Stimulated activated CD4-positive, alpha-beta T cell treated with anti-CD3 and anti-CD28 coated beads, Interleukin-4, amount 100 ng/mL, for 24 hours (primary cell): ENCODE data around the gene RLN2.

Source experiments
- DNase-seq: peaks from one replicate; pipeline ENCODE4 v3.0.0-alpha.2; 2020

RLN2 gene

DNA sequence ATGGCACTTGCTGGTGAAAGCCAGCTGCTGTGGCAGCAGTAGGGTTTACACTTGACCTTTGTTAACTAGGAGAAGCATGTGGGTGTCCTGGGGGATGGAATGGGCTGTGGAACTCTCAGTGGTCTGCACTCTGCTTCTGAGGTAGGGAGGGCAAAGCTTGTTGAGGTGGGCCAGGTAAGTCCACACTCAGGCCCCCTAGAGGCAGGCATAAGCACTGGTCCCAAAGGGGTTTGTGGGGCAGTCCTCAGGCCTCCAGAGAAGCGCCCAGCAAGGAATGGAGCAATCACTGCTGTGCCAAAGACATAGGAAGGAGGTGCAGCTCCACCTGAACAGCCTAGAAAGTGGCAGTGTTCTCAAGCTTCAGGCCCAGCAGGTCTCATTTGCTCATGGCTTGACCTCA, 38.6 kb downstream of the RLN2 start:
- no peak for DNase-seq

DNA sequence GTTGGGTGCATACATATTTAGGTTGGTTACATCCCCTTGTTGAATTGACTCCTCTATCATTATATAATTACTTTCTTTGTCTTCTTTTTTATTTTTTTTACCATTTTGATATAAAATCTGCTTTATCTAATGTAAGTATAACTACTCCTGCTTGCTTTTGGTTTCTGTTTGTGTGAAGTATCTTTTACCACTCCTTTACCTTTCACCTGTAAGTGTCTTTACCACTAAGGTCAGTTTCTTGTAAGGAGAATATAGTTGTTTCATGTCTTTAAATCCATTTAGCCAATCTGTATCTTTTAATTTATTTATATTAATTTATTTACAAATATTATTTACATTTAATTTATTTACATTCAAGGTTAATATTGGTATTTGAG, 40.3 kb downstream of the RLN2 start:
- DNase-seq = no peak

DNA sequence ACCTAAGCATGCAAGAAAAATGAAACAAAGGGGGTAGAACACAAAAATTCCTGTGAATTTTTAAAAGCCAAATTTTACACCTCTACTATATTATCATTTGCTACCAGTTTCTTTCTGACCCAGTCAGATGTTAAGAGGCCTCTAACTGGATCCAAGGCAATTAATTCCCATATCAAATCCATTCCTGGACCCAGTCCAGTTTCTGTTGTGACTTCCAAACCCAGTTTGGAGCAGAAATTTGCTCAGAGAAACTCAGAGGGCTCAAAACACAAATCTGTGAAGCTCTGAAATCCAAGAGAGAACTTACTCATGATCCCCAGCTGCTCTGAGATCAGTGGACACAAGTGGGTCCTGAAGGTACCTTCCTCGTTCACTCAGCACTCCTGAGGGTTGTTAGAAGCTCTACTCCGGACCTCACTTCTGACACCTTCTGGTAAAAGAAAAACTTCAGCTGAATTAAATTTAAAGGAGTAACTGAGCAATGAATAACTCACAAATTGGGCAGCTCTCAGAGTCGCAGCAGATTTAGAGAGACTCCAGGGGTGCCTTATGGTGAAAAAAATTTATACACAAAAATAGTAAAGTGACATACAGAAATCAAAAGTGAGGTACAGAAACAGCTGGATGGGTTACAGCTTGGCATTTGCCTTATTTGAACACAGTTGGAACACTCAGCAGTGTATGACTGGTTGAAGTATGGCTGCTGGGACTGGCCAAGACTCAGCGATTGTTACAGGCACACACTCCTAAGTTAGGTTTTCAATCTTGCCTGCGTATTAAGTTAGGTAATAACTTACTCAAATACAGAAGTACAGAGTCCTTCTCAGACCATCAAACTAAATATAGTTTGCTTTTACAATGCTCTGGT, 40.9 kb downstream of the RLN2 start:
- DNase-seq = no peak
